Head of caudate nucleus (tissue), 42 donors: ENCODE measurements around the gene CSNK1G1.

Source experiments
- DNase-seq, 42 donors: peaks; one replicate each; pipeline versions ENCODE4 v3.0.0 to v3.0.0-alpha.2; 2020 to 2021; ENCODE audit warnings: mixed read lengths in 7 of 42
- intact Hi-C: fragments of 100-400 bp; cut with DNase I; formaldehyde crosslinking; loops from one replicate; pipeline ENCODE4 v1.15.0; 2022

CSNK1G1 gene

DNA sequence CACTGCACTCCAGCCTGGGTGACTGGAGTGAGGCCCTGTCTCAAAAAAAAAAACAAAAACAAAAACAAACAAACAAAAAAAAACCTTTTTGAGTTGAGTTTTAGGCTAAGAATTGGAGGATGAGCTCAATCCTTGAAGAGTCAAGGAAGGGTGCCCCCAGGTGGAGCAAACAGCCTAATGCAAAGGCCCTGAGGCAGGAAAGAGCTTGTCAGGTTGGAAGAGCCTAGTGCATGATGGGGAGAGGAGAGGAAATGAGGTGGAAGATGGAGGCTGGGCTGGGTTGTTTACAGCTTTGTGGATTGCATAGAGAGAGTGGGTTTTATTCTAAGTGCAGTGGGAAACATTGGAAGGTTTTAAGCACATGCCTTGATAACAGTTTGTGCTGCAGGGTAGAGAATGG lies 206.5 kb downstream of the CSNK1G1 start:
- intact Hi-C loops: no loop called here
- DNase-seq: peak in 13 of 42 donors; percentile 32 to 82 (median 52)

DNA sequence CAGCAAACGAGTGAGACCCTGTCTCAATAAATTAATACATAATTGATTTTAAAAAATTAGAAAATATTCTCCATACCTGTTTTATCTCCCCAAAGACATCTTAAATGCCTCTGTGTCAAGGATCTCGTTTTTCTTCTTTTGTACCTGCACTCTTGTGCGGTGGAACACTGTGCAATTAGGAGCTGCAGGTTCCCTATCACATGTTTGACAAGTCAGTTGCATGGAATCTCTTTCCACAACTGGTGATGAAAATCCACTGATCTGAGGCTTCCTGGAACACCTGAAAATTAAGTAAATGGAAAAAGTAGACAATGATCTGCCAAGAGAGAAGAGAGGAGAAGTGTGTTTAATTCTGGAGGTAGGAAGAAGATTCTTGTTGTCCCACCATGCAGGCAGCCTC lies 207.4 kb downstream of the CSNK1G1 start:
- no peak for DNase-seq
- intact Hi-C loops: no loop called here

DNA sequence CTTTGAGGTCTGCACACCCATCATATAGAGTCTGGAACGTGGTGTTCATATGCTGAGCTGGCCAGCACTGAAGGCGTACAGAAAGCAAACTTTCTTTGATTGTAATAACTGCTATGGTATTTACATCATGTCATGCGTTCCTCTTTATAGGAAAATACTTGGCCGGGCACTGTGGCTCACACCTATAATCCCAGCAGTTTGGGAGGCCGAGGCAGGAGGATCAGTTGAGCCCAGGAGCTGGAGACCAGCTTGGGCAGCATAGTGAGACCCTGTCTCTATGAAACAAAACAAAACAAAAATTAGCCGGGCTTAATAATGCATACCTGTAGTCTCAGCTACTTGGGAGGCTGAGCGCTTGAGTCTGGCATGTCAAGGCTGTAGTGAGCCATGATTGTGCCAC lies 207.8 kb downstream of the CSNK1G1 start:
- intact Hi-C loops: no loop called here
- peak in 1 of 42 donors; percentile 29 for DNase-seq

DNA sequence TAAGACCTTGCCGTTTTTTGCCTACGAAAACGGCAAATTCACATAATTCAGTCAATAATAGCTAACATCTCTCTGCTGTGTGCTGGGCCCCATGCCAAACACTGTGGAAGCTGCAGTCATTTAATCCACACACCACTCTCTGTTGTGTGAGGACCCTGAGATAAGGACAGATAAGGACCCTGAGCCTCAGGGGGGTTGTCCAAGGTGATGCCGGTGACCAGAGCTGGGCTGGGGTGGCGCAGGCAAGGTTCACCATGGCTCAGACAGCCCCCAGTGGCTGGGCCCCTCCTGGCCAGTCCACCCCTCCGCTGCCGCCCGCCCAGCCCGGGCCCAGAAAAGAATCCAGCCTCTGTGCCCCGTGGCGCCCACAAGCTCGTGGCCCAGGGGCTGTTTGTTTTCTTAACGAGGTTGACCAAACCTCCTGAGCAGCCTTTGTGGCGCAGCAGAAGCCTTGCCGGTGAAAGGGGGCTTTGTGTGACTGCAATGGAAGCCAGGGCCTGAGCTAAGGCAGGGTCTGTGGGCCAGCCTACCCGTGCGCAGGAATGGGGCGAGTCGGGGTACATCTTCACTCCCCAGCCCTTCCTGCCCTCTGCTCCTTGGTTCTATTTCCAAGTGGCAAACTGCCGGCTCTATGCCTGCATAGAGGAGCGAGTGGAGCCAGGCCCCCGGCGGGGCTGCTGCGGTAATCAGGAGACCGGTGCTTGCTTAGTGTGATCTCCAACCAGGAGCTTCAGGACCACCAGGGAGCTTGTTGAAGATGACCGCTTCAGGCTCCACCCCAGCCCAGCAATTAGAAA lies 208.9 kb downstream of the CSNK1G1 start:
- intact Hi-C loops: no loop called here
- peak in 23 of 42 donors; percentile 37 to 84 (median 66) for DNase-seq

DNA sequence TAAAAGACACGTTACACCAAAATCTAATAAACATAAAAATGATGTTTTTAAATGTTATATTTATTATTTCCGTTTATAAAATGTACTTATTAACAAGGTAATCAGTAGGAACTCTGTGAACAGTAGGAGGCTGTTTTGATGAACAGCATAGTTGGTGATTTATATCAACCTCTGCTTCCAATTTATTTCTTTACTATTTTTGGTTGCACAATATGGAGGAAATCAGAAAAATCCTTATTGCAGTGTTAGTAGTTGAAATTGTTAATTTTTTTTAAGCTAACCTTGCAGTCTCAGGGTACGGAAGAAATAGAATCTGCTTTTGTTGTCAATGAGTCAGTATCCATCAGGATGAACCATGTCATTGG lies 209.5 kb downstream of the CSNK1G1 start:
- intact Hi-C loops: no loop called here
- no peak for DNase-seq

DNA sequence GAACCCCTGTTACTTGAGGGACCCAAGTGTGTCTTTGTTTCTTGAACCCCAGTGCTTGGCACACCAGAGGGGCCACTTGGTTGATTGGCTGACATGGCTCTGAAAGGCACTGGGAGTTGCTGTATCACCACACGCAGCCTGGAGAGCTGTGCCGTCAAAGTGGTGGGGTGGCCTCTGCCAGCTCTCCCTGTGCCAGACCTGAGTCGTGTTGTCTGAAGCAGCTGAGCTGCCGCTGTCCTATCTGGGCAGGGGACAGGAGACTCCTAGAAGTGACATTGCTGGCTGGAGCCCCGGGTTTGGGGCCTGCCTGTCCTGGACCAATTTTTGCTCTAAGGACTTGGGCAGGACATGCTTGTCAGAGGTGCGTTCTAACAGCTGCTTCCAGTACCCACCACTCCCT lies 209.9 kb downstream of the CSNK1G1 start:
- DNase-seq: peak in 2 of 42 donors; percentile 27 to 47

DNA sequence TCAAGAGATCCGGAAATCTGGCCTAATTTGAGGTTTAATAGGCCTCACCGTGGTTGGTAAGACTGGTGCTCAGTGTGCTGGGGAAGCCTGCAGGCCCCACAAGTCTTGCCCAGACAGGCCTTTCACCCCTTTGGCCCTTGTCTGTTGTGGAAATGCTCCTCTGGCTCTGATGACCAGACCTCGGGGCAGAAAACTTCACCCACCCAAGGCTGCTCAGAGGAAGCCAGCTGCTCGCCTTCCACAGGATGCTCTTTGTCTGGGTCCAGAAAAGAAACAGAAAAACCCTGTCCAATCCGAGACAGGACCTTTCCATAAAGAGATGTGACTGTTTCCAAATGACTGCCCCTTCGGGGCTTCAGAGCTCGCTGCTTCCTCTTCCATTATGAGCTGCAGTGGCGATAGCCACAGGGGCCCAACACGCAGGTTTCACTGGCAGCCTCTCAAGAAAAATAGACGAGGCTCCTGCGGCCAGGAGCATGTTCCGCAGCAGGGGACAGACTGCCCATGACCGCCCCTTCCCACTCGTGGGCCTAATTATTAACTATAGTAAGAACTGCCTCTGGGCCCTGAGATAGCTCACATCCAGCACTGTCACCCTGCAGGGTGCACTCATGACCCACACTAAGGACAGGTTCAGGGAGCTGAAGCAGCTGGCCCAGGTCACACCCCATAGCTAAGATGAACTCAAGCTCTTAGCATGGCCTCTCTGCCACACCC lies 211.2 kb downstream of the CSNK1G1 start:
- intact Hi-C loops: no loop called here
- peak in 23 of 42 donors; percentile 27 to 75 (median 53) for DNase-seq

More for the DNA sequence above, 209.9 kb downstream of the CSNK1G1 start:
- intact Hi-C loops: no loop called here

DNA sequence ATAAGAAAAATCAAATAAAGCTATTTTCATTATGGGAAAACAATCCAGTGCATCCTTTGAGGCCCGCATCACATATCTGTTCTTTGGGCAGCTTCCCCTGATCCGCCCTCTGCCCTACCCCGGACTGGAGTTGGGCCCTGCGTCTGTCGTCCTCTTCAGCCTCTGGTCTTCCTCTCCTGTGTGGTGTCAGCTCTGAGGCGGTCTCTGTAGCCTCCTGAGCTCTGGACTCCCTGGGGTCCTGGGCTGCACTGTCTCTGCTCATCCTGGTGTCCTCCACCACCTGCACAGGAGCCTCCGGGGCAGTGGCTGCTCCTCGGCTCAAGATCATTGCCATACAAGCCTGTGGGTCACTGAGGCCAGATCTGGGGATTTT lies 211.8 kb downstream of the CSNK1G1 start:
- intact Hi-C loops: no loop called here
- peak in 1 of 42 donors; percentile 44 for DNase-seq

DNA sequence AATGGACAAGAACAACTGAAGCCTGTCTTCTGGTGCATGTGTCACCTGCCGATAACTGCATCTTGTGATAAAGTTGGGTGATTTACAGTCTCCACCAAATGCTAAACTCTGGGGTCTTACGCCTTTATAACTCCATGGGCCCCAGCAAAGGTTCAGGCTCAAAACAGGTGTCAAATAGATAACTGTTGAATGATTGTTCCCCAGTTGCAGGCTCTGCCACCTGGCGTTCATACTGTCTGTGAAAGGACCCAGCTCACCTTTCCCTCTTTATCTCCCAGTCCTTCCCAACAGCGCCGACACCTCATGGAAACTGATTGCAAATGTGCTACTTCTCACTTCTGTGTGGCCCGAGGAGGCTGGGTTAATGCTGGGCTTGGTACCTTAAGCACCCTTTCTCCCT lies 212.7 kb downstream of the CSNK1G1 start:
- DNase-seq: peak in 2 of 42 donors; percentile 30 to 42
- intact Hi-C loops: no loop called here

DNA sequence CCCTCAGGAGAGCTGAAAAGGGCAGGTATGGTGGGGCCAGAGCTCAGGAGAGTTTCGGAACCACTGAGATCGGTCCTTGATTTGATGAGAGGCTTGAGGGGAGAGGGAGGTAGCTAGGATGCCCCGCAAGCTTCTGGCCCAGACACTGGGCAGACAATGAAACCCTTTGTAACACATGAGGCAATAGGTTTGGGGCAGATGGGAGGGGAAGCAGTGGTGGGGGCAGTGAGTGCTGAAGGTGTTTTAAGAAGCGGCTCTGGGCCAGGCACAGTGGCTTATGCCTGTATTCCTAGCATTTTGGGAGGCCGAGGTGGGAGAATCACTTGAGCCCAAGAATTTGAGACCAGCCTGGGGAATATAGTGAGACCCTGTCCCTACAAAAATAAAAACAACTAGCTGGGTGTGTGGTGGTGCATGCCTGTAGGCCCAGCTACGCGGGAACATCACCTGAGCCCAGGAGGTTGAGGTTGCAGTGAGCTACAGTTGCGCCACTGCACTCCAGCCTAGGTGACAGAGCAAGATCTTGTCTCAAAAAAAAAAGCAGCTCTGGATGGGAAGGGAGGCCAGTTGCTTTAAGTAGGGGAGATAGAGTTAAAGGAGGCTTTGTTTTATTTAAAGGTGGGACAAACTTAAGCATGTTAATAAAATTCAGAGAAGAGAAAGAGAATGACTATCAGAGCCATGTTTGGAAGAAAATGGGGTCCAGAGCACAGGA lies 214.0 kb downstream of the CSNK1G1 start:
- peak in 9 of 42 donors; percentile 22 to 77 (median 57) for DNase-seq
- intact Hi-C loops: no loop called here

DNA sequence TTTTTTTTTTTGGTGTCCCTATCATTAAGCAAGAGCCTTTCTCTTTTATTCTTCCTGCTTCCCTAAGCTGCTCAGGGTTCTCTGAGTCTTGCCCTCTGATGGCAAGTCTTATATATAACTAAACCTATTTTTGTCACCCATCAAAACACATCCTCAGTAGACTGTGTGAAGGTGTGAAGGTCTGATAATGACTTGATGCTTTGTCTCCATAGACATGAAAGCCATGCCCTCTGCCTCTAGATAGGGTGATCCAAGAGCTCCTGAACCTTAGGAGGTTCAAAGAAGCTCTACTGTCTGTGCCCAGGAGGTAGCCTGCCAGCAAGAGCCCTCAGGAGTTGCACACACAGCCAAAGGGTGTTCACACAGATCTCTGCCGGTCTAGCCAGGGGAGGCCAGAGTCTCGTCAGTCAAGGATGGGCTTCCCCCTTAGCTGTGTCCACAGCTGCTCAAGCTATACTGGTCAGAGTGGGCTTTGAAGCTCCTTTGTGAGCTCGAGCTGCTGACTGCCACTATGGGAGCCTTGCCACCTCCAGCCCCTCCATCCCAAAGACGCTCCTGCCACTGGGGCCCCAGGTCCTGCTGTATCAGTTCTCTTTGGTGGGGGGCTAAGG lies 217.5 kb downstream of the CSNK1G1 start:
- DNase-seq: peak in 2 of 42 donors; percentile 39 to 40
- intact Hi-C loops: no loop called here

DNA sequence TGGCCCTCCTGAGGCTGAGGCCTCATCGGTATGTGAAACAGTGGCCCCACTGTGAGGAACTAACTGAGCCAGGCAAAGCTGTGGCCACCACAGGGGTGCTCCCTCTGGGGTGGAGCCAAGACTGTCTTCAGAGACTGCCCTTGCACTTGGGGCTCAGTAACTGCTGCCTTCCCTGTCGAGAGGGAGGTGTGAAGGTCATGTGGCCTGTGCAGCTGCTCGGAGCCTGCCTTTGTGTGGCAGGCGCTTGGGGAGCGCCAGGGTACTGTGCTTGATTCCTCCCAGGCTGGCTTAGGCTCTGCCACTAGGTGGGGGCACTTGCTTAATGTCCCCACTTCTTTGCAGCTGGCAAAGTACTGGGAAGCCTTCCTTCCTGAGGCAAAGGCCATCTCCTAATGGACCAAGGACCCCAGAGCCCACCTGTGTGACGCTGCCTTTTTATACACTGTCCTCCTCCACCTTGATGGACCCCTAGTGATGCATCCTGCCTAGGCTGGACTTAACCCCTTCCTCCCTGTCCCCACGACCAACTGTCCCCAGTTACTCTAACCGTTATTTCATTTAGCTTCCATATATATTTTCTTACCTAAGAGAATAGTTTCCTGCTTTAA lies 218.6 kb downstream of the CSNK1G1 start:
- DNase-seq: peak in 37 of 42 donors; percentile 29 to 85 (median 61)
- intact Hi-C loops: no loop called here

DNA sequence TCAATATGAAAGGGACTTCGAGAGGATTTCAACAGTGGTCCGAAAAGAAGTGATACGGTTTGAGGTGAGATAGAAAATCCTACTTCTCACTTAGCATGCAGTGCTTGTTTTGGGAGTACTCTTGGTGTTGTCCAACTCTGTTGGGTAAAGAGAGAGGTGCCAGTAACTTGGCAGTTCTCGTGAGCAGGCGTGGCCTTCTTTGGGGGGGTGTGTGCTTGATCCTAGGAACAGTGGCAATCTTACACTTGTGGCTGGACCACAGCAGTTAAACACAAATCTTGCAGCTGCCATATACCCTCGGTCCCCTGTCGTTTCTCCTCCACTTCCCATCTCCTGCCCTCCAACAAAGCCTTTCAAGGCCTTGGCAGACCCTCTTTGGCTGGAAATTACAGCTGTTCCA lies 219.6 kb downstream of the CSNK1G1 start:
- intact Hi-C loops: no loop called here
- peak in 2 of 42 donors; percentile 3 to 39 for DNase-seq

DNA sequence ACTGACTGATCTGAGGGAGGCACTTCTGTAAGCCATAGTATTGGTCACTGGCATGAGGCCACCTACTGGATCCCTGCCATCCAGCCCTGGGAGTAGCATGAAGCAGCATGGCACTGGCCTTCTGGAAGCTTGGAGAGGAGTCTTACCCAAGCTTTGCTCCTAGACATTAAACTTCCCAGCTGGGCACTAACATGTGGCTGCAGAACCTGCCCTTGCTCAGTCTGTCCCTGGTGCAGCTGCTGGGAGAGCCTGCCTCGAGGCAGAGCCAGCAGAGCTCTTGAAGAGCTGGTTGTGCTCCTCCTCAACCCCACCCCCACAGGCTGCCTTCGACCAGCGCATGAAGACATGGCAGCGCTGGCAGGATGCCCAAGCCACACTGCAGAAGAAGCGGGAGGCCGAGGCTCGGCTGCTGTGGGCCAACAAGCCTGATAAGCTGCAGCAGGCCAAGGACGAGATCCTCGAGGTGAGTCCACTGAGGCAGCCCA lies 221.6 kb downstream of the CSNK1G1 start:
- intact Hi-C loops: no loop called here
- DNase-seq: peak; percentile 61 to 92 (median 80)

DNA sequence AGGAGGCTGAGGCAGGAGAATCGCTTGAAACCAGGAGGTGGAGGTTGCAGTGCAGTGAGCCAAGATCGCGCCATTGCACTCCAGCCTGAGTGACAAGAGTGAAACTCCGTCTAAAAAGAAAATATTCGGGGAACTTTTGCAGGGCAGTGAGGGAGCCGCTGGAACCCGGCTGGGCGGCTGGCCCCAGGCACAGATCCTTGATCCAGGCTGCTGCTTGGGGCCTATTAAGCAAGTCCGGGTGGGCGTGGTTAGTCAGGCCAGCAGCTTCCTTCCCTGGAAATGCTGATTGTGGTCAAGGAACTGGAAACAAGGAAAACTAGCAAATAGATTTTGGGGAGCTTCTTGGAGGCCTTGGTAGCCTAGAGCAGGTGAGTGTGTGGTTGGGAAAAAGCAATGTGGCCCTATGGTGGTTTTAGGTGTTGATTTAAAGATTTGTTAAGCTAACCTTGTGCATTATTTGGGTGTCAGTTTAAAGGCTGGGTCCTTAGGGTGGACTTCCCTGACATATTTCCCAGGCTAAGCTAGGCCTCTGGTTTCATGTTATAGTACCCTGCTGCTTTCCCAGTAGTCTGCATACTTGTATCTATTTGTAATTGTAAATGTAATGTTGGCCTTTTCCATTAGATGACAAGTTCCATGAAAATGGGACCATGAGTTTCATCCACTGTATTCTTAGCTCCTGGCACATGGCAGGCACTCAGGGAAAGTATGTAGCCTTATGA lies 222.2 kb downstream of the CSNK1G1 start:
- DNase-seq: peak in 2 of 42 donors; percentile 30 to 42
- intact Hi-C loops: no loop called here

DNA sequence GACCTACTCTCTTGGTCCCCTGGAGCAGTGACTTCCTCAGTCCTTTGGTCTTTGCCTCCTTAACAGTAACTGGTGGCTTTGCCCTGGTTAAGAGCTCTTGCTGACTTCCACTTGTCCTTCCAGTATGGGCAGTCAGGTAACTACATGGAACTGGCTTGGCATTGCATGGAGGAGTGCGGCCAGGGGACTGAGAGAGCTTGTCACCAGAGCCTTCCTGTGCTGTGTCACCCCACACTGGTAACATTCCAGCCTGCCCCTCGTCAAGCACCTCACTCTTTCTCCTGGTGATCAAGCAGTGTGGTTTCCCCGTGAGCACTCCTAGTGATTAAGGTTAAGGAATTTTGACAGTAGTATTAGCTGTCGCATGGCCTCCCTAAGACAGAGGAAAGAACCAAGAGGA lies 223.8 kb downstream of the CSNK1G1 start:
- intact Hi-C loops: no loop called here

DNA sequence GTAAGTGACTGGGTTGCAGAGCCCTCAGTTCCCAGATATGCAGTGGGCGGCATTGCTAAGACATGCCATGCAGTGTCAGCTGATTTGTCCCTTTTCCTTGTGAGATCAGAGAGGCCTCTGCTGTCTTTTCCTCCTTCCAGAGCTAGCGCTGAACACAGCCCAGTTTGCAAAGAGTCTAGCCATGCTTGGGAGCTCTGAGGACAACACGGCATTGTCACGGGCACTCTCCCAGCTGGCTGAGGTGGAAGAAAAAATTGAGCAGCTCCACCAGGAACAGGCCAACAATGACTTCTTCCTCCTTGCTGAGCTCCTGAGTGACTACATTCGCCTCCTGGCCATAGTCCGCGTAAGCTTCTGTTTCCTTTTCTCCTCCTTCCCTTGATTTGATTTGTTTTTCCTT lies 224.4 kb downstream of the CSNK1G1 start:
- intact Hi-C loops: no loop called here
- peak in 18 of 42 donors; percentile 36 to 78 (median 52) for DNase-seq

More for the DNA sequence above, 223.8 kb downstream of the CSNK1G1 start:
- peak in 2 of 42 donors; percentile 31 to 39 for DNase-seq

DNA sequence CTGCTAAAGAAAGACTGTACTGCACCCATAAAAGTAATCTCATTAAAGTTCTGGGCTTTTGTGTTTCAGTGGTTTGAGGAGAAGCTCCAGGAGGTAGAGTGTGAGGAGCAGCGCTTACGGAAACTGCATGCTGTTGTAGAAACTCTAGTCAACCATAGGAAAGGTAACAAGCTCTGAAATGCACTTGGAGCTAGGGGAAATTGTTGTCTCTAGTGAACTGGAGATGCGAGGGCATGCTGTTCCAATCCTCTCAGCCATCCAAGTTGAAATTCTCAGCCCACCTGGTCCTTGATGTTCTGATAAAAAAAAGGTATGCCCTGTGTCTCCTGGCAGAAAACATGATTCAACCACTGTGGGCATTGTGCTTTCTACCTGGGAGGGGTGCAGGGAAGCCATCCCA lies 225.8 kb downstream of the CSNK1G1 start:
- peak in 1 of 42 donors; percentile 13 for DNase-seq

More for the DNA sequence above, 225.8 kb downstream of the CSNK1G1 start:
- intact Hi-C loops: no loop called here
